Activated CD4-positive, CD25-positive, alpha-beta regulatory T cell treated with anti-CD3 and anti-CD28 coated beads, Interleukin-2, amount 50 U/mL, for 16 hours (primary cell): ENCODE measurements around the gene PGLYRP2.

Source experiments
- DNase-seq: peaks from one replicate; pipeline ENCODE4 v3.0.0-alpha.2; 2020; ENCODE audit warnings: low read depth, low spot score

PGLYRP2 gene

DNA sequence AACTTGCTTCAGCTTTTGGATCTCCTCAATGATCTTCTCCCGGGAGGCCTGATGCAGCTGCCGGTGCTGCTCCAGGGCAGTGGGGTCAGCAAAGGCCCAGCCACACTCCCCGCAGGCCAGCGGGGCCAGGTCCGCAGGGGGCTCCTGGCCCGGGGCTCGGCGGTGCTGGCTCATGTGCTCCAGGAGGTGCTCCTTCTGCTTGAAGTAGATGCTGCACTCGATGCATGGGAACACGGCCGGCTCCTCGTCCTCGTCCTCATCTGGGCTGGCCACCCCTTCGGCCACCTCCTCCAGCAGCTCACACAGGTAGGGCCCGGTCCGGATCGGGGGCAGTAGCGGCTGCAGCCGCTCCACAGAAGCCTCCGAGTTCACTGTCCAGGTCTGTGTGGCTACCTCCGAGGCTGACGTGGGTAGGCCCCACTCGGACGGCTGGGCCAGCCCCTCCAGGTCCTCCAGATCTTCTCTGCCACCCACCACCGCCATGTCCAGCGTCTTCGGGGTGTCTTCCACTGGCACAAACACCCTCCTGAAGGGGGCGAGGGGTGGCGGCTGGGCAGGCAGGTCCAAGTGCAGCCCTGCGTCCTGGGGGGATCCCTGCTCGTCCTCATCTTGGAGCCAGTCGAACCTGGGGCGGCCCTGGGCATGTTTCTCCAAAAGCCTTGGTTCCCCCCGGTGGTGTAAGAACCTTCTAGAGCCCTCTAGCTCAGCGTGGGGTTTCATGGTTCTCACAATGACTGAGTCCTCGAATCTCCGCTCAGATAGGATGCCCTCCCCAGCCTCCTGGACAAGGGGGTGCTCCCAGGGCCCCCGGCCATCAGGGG is 39.3 kb downstream of the PGLYRP2 start:
- DNase-seq: no peak

DNA sequence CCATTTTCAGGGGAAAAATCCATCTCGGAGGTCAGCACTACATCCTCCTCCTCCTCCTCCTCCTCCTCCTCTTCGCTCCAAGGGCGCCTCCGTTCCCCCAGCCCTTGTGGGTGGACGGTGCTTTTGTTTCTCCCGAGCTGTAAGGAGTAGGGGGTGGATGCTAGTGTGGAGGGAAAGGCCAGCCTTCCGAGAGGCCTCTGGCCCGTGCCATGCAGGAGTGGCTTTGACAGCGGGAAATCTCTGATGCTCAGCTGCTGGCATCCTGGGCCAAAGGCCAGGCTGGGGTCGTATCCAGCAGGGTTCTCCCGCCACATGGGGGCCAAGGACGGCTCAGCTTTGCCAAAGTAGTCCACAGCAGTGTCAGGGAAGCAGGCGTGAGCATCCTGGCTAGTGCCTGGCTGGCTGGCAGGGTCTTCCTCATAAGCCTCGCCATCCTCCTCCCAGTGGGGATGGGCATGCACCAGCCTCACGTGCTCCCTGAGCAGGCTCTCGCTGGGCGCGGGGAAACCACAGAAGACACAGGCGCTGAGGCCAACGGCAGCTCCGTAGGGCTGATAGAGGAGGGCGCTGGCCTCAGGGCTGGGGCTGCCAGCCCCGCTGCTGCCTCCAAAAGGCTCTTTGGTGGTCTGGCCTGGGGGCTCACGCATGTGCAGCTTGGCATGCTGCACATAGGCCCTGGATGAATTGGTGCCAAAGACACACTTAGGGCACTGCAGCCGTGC is 40.1 kb downstream of the PGLYRP2 start:
- no peak for DNase-seq

DNA sequence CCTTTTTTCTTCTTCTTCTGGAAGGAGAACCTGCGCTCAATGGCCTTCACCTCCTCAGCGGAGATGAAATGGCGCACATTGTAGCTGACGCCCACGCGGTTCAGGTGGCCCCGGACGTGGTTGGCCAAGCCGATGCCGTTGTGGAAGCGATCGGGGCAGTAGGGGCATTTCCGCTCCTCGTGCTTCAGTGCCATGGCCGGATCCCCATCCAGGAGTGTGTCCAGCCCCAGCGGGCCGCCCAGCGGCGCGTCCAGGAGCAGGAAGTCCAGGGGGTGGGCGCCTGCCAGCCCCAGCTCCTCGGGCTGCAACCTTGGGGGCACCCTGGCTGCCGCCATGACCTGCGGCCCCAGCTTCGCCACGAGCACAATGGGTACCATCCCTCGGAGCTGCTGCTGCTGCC is 40.7 kb downstream of the PGLYRP2 start:
- DNase-seq: no peak

DNA sequence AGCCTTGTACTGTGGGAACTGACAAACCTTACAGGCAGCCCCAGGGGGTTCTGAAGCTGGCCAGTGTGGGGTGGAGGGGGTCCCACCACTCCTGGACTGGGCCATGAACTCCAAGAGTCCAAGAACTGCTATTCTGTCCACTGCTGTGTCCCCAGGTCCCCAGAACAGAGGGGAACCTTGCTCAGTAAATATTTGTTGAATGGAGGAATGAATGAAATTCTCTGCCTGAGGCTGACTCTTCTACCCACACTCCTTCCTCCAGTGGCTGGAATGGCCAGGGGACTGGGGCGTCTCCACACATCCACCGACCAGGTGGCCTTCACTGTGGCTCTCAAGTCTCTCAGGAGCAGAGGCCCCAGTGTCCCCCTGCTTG is 41.2 kb downstream of the PGLYRP2 start:
- DNase-seq: no peak

DNA sequence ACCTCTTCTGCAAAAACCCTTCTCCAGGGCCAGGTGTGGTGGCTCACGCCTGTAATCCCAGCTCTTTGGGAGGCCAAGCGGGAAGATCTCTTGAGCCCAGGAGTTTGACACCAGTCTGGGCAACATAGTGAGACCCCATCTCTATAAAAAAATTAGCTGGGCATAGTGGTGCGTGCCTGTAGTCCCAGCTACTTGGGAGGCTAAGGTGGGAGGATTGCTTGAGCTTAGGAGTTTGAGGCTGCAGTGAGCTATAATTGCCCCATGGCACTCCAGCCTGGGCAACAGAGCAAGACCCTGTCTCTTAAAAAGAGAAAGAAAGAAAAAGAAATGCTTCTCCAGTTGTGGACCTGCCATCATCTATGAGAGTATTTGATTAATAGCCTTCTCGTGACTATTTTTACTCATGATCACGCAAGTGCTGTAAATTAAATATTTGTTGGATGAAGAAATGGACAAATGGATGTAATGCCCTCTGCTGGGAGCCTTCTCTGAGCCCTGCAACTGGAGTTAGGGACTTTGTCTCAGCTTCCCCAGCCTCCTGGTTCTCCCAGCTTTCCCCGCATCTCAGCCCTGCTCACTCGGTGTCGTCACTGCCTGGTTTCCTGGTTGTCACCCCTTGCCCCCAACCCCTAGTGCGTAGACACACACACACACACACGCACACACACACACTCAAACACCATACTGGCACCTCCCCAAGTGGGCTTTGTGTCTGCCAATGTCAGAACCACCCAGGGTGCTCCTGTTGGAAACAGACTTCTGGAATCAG is 41.8 kb downstream of the PGLYRP2 start:
- no peak for DNase-seq

DNA sequence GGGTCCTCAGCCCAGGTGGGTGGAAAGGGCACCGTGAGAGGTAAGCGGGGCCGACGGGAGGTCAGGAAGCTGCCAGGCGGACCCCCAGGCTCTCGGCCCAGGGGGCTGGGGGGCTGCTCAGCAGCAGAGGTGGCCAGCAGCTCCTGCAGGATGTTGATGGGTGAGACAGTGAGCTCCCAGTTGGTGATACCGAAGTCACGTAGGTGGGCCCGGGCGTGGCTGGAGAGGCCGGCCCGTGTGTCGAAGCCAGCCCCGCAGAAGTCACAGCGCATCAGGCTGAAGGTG is 42.5 kb downstream of the PGLYRP2 start:
- no peak for DNase-seq

DNA sequence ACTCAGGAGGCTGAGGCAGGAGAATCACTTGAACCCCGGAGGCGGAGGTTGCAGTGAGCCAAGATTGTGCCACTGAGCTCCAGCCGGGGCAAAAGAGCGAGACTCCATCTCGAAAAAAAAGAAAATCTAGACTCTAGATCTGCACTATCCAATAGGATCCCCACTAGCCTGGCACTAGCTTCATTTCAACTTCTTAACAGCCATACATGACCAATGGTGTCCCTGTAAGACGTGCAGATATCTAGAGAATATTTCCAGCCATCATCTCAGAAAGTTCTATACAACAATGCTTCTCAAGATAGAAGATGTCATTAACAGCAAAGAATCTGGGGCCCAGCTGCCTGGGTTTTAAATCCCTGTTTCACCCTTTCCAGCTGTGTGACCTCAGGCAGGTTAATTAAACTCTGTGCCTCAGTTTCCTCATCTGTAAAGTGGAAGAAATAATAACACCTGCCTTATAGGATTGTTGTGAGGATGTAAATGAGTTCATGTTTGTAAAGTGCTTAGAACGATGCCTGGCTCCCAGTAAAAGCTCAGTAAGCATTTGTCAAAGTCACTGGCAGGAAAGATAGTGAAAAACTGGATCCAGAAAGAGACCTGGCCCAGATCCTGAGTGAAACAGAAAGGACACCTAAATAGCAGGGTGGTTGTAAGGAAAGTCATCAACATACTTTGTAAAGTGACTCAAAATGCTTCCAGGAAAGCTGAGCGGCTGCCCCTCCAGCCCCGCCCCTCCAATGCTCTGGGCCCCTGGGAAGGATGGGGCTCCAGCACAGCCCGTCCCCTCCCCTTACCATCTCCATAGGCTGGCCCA is 43.1 kb downstream of the PGLYRP2 start:
- no peak for DNase-seq

DNA sequence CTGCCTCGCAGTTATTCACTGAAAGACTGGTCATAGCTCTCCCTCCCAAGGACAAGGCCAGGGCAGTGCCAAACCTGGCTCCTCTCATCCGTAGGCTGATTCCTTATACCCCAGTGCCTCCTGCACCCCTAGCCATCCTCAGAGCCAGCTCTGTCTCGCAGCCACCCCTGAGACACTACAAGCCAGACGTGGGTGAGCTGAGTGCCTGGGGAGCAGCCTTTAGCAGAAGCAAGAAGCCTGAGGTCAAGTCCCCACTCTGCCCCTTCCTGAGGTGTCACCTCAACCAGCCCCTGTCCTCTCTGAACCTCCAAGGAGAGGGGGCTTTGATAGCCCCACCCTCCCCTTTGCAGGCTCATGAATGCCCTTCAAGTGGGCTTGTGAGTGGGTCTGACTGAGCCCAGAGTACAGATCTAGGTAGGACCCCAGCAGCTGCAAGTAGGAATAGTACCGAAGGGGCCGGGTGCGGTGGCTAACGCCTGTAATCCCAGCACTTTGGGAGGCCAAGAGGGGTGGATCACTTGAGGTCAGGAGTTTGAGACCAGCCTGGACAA is 45.7 kb downstream of the PGLYRP2 start:
- no peak for DNase-seq

DNA sequence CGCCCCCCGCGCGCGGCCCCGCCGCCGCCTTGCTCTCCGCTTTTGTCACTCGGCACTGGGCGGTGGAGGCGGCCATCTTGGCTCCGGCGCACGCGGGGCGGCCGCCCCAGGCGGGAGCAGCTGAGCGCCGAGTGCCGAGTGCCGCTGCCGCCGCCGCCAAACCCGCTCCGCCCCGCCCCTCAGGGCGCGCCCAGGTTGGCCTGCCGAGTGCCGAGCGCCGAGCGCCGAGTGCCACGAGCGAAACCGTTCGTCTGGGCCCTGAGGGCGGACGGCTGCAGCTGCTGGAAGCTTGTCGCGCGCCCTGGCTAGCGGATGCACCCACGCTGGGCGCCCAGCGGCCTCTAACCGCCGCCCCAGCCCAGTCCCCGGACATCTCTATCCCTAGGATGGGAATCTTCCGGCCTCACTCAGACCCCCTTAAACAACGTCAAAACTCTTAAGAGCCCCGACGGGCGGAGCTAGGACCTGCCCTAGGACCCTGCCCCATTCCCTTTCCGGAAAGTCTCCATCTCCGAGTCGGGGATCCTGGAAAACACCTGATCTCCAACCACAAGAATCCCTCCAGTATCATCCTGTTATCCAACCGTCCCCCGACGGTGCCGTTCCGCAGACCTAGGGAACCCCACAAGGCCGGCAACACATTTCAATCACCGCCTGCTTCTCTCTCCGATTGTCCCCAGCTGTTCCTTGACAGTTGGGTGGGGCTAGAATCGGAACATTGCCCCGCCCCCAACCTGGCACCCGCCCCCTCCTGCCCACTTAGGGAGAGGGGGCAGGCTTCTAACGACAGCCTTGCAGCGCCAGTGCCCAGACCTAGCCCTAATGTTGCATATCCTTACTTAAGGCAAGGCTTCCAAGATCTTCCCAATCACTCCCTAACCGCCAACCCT is 46.4 kb downstream of the PGLYRP2 start:
- peak; percentile 87 for DNase-seq

DNA sequence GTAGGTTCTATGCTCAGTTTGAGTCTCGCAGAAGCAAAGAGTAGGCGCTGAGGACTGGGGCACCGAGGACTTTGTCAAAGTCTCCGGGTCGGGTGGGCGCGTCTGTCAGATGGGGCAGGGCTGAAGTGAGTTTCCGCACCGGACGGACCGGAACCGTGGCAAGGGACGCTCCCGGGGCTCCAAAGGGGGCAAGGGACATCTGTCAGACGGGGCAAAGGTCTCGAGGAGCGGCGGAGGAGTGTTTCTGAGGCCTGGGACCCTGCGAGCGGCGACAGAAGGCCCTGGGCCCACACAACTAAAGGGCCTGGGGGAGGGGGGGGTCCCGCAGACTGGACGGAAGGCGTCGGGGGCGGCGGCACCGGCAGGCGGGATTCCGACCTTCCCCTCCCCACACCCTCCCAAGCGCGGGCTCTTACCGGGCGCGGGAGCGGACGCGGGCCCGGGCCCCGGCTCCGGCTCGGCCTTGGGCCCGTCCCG is 47.2 kb downstream of the PGLYRP2 start:
- no peak for DNase-seq

DNA sequence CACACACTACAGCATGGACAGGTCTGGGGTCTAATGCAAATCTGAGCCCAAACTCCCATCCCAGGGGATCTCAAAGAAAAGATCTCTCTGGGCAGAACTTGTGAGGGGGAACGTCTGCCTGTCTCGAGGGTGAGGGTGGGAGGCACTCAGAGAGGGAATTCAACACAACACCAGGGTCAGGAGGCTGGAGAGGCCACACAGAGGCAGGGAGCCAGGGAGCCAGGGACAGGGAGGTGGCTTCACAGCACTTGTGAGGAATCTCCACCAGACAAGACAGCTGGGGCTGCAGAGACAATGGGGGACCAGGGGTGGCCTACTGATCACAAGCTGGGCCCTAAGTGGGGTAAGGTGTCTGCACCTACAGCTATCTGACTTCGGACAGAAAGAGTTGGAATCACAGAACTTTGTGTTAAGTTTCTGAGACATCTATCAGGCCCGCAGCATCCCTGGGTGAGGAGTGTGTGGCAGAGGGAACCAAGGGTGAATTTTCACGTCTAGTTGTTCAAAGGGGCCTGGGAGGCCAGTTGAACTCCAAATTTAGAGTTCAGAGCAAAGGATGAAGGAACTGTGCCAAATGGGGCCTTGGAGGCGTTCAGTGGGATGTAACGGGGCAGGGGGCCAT is 47.8 kb downstream of the PGLYRP2 start:
- no peak for DNase-seq

DNA sequence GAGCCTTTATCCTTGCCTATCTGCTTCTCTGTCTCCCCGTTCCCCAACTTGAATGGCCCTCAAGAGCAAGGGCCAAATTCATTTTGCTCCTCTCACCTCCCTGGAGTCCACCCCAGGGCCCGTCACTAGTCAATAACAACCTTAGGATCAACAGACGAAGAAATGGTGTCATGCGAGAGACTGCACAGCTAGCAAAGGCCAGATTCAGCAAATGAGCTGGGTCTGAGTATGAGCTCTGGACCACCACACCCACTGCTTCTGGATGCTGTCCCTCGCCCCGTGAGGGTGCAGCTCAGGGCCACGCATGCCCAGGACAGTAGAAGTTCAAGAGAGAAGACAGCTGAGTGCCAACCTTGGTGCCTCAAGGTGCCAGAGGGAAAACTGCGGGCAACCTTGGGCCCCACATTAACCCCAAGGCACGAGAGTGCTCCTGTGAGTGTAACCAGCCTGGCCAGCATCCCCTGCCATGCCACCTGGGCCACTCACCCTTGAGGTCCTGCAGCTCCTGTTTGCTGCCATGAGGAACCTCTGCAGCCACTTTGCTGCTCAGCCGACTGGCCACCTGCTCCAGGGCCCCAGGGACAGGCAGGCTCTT is 48.7 kb downstream of the PGLYRP2 start:
- no peak for DNase-seq

DNA sequence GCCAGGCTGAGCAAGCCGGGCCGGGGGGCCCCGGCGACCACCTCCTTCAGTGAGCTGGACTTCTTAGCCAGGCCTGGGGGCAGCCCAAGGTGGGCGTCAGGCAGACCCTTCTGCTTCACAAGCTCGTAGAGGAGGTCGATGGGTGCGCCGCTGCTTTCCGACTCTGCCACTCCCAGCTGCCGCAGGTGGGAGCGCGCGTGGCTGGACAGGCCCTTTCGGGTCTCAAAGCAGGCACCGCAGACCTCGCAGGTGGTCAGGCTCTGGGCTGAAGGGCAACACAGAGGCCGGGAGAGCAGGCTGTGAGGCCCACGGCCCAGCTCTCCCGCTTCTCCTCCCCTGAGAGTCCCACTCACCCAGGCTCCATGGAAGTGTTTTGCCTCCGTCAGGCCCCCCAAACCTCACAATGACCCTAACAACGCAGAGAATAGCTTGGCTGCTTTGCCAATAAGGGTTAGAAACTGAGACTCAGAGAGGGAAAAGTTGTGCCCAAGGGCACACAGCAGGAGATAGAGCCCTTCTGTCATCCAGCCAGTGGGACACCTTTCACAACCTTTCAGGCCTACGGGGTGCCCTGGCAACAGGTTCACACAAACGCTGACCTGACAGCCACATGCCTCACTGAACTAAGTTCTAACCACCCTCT is 49.4 kb downstream of the PGLYRP2 start:
- DNase-seq: no peak

DNA sequence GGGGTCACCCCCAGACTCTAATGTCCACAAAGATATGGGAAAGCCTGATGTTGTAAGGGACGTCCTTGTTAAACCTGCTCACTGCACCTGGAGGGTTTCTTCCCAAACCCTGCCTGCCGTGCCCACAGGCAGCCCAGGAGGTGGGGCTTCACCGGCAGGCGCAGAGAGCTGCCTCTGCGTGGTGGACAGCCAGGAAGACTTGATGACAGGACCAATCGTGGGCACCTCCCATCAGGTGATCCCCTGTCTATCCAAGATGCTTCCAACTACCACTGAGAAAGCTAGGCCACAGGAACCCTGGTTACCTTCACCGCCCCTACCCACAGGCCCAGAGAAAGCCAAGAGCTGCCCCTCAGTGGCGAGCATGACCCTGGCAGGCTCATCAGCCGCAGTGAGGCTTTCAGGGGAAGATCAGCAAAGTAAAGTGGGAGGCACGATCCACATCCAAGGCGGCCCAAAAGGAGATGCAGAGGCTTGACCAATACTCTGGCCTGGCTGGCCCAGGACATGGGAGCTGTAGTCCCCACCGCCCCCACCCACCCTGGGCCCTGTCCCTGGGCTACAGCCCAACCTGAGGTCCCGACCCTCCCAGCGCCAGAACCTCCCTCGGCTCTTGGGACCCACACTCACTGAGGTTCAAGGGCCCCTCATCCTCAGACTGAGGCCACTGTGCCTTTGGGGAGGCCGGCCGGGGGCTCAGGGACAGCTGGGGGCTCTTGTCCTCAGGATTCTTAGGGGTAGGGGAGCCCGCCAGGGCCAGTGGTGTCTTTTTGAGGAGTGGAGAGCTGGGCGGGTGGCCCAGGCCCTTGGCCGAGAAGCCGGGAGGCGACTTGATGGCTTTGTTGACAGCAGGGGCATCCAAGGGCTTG is 50.1 kb downstream of the PGLYRP2 start:
- DNase-seq: no peak

DNA sequence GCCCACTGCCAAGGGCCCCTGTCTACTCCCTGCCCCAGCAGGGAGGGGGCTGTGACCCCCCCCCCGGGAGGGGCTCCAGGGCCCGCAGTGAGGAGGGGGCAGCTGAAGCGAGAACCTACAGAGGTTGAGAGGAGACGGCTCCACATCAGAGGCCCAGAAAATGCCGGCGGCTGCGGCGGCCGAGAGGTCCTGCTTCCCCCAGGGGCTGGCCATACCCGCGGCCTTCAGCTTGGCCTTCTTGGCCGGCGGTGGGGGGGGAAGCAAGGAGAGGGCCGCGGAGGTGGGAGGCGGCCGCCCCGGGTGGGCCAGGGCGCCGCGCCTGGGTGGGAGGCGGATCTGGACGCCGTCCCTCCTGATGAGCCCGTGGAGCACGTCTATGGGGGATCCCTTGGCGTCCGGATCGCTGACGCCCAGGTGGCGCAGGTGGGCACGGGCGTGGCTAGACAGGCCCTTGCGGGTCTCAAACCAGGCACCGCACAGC is 51.3 kb downstream of the PGLYRP2 start:
- no peak for DNase-seq

DNA sequence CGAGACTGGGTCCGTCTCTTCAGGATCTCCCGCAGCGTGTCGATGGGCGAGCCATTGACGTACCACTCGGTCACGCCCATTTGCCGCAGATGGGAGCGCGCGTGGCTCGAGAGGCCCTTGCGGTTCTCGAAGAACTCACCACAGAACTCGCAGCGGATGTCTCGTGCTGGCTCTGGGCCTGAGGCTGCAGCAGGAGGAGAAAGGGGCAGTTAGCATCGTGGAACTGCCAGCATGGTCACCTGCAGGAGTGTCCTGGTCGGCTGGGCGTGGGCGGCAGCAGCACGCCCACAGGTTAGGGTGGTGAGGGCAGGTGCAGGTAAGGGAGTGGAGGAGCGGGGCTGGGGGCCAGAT is 52.0 kb downstream of the PGLYRP2 start:
- DNase-seq: no peak

DNA sequence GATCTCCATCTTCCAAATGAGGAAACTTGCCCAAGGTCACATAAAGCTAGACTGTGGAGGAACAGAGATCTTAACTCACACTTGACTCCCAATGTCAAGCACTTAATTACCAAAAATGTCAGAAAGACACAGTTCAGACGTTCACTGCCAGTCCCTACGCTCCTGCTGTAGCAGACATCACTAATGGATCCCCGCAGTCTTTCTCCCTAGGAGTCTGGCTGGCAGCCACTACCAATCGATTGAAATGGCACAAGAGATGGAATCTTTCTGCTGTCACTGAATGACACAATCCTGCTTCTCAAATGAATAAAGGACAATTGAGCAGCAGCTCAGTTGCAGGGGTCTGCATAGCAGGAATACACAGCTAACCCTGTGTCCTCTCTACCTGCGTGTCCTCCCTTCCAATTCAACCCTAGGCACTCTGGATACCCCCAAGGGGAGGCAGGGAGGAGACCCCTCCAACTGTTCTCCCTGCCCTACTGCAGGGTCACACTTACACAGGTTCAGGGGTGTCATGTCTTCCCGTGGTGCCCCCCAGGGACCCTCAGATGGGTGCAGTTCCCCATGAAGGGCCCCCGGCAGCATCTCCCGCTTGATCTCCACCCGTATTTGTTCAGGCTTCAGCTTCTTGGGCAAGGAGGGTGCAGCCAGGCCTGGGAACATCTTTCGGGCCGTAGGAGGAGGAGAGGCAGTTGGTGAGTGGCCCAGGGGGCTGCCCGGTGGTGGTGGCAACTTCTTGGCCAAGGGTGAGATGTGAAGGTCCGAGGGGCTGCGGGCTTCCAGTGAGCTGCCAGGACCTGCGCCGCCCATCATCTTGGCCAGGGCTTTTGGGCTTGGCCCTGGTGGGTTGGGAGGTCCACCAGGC is 52.6 kb downstream of the PGLYRP2 start:
- no peak for DNase-seq
